Prostate gland (tissue), 2 donors: ENCODE results near the gene SPRR1A. TPM values are rescaled to one million over a fixed set of nuclear protein-coding genes. Genes with fewer than 3 reads are reported as not detected.

ENCODE experiments used
- DNase-seq: peaks from one replicate; pipeline ENCODE4 v3.0.0-alpha.2; 2019; ENCODE audit warnings: low spot score
- H3K27ac ChIP-seq, 2 donors: fragments of 200-600 bp; sonication (generic); 2 replicates each; pipeline ENCODE4 v1.5.1; 2017 to 2019
- H3K27me3 ChIP-seq: fragments of 200-600 bp; sonication (generic); replicated peaks from 2 replicates; pipeline ENCODE4 v1.5.1; 2019; ENCODE audit not compliant: insufficient read depth
- H3K36me3 ChIP-seq, 2 donors: fragments of 200-600 bp; sonication (generic); 1 replicate in 1 of 2; 2 replicates in 1 of 2; pipeline versions ENCODE4 v1.5.1 to v1.8.1; 2017 to 2019
- H3K4me1 ChIP-seq: fragments of 200-600 bp; sonication (generic); replicated peaks from 2 replicates; pipeline ENCODE4 v1.5.1; 2019
- H3K4me3 ChIP-seq, 2 donors: fragments of 200-600 bp; sonication (generic); 2 replicates each; pipeline ENCODE4 v1.5.1; 2017 to 2019
- H3K9me3 ChIP-seq: fragments of 200-600 bp; sonication (generic); 2 replicates; pipeline ENCODE4 v1.5.1; 2017
- POLR2A ChIP-seq: fragments of 450-650 bp; IDR thresholded peaks from one replicate; pipeline ENCODE4 v1.6.1; 2016; ENCODE audit warnings: antibody characterized with exemption, mild to moderate bottlenecking
- POLR2AphosphoS5 ChIP-seq: sonication (generic); formaldehyde crosslinking; IDR thresholded peaks from one replicate; pipeline ENCODE4 v1.6.1; 2017; ENCODE audit warnings: antibody characterized with exemption
- WGBS: methylation state at CpG from one replicate; pipeline ENCODE4 v1.1.5; 2018; 5-methylcytosine and 5-hydroxymethylcytosine counted together
- intact Hi-C: fragments of 100-400 bp; cut with DNase I; formaldehyde crosslinking; loops from one replicate; pipeline ENCODE4 v1.14.2; 2022
- total RNA-seq, 2 donors: library from RNA; depleted of rRNA; stranded (reverse); fragments of >200 nt; gene quantifications; one replicate each; pipeline ENCODE4 v1.1.0, GENCODE V29; 2016
- TF ChIP-seq, protein P1 (sequence below), 4 experiments: fragments of 200-600 bp in 2 of 4; fragments of 450-650 bp in 2 of 4; sonication (generic) in 2 of 4; IDR thresholded peaks; 1 replicate in 3 of 4; 2 replicates in 1 of 4; pipeline ENCODE4 v1.5.1; 2016 to 2019; ENCODE audit warnings: antibody characterized with exemption in 4 of 4, mild to moderate bottlenecking in 2 of 4, moderate library complexity in 2 of 4

The SPRR1A gene
- total RNA-seq, 2 donors from 2014 or later: not detected

DNA sequence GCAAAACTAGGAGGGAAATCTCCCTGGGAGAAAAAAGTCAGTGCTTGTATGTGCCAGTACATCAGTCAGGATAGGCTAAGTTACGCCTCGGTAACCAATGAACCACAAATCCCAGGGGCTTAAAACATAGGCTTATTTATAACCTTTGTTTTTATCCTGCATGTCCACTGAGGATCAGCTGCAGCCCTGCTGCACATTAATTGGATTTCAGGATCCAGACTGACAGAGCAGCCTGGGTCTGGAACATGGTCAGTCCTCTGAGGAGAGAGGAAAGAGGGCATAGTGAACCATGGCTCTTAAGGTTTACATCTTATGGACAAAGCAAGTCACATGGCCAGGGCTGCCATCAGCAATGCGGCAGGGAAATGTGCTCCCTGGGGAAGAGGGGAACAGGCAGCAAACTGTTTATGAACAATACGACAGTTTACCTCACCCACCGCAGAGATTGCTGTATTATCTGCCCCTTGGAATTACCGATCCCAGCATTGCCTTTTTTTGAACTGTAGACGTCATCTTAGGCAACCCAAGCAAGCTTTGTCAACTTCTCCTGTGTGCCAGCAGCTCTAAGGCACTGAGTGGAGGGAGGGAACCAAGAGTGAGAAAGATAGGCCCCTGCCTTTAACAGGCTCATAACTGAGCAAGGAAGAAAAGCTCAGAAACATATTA lies 22.5 kb upstream of the SPRR1A start:
- TF ChIP-seq POLR2AphosphoS5 (no peak), POLR2A (no peak)
- TF ChIP-seq, protein P1, sequence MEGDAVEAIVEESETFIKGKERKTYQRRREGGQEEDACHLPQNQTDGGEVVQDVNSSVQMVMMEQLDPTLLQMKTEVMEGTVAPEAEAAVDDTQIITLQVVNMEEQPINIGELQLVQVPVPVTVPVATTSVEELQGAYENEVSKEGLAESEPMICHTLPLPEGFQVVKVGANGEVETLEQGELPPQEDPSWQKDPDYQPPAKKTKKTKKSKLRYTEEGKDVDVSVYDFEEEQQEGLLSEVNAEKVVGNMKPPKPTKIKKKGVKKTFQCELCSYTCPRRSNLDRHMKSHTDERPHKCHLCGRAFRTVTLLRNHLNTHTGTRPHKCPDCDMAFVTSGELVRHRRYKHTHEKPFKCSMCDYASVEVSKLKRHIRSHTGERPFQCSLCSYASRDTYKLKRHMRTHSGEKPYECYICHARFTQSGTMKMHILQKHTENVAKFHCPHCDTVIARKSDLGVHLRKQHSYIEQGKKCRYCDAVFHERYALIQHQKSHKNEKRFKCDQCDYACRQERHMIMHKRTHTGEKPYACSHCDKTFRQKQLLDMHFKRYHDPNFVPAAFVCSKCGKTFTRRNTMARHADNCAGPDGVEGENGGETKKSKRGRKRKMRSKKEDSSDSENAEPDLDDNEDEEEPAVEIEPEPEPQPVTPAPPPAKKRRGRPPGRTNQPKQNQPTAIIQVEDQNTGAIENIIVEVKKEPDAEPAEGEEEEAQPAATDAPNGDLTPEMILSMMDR (IDR thresholded peaks at IDR 0.05): no peak
- WGBS: 81% methylated on average over 7 of the region's 7 CpGs
- DNase-seq: no peak

DNA sequence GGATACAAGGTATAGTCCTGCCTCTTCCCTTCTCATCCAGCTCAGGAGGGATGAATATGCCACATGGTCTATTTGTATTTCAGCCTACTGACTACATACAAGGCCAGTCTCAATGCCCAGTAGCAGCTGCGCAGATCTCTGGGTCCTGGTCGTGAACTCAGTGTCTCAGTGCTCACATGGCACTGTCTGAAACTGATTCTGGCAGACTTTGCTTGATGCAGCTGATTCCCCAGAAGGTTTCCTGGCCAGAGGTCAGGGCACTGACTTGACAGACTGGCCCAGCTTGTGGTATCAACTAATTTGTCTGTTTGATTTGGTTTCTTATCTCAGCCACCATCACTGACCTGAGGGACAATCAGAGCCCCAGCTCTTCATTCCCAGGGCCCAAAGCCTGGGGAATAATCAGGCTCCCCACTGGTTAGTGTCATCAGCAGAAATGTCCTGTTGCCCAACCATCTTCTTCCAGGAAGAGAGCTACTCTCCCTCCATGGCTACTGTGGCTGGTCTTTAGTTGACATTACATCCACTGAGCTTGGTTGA lies 20.9 kb upstream of the SPRR1A start:
- 84% methylated on average over 2 of the region's 2 CpGs for WGBS
- intact Hi-C loops: no loop called here
- TF ChIP-seq POLR2A (no peak), POLR2AphosphoS5 (no peak)
- TF ChIP-seq, protein P1 (IDR thresholded peaks at IDR 0.05): no peak
- DNase-seq: no peak
- Histone ChIP-seq H3K4me3 (no peak overlapping the region), H3K9me3 (no peaks in the 10 kb centered on the region), H3K27ac (no peak overlapping the region), H3K36me3 (no peaks in the 10 kb centered on the region), H3K4me1 (no peaks in the 10 kb centered on the region), H3K27me3 (no peaks in the 10 kb centered on the region)

More for the DNA sequence above, 22.5 kb upstream of the SPRR1A start:
- Histone ChIP-seq H3K36me3 (no peaks in the 10 kb centered on the region), H3K27me3 (no peaks in the 10 kb centered on the region), H3K4me3 (no peak overlapping the region), H3K27ac (no peak overlapping the region), H3K9me3 (no peaks in the 10 kb centered on the region), H3K4me1 (no peaks in the 10 kb centered on the region)
- intact Hi-C loops: no loop called here

DNA sequence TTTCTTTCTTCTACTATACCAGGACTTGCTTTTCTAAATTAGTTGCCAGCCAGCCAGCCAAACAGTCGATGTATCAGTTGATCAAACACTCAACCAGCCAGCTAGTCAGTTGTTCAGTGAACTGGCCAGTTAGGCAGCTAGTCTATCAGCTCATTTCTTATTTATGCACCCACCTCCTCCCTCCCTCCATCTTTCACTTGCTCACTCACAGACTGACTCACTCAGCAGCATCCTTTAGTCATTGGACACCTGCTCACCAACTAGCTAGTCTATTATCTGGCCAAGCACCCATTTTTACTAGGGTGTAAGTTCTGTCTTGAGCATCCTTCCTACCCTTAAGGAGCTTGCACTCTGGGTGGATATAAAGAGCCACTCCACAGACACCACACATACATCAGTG lies 19.3 kb upstream of the SPRR1A start:
- Histone ChIP-seq H3K27me3 (no peaks in the 10 kb centered on the region), H3K4me1 (no peaks in the 10 kb centered on the region), H3K36me3 (no peaks in the 10 kb centered on the region), H3K27ac (no peak overlapping the region), H3K4me3 (no peak overlapping the region), H3K9me3 (no peaks in the 10 kb centered on the region)
- WGBS: 82% methylated on average over 1 of the region's 1 CpG
- no peak for TF ChIP-seq POLR2A
- no peak for TF ChIP-seq POLR2AphosphoS5
- TF ChIP-seq, protein P1 (IDR thresholded peaks at IDR 0.05): no peak
- no peak for DNase-seq
- intact Hi-C loops: no loop called here

DNA sequence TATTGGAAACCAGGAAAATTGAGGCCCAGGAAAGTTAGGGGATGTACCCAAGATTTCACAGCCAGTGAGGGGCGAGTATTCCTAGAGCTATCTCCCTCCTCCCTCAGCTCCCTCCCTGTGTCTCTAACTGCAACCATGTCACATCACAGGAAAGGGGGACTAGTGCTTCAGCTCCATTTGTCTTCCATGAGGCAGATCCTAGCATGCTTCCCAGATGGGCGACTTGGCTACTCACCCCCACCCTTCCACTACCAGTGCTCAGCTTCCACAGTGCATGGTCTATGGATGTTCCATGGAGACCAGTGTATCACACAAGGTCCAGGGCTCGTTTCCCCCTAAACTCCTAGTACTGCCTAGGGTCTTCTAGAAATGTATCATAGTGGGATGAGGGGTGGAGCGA lies 18.0 kb upstream of the SPRR1A start:
- WGBS: 80% methylated on average over 4 of the region's 4 CpGs
- H3K4me1 ChIP-seq: no peaks in the 10 kb centered on the region
- peaks cover 2% of the 10 kb centered on the region for H3K27me3 ChIP-seq
- no peak overlapping the region for H3K4me3 ChIP-seq
- H3K9me3 ChIP-seq: no peaks in the 10 kb centered on the region
- no peak overlapping the region for H3K27ac ChIP-seq
- TF ChIP-seq POLR2AphosphoS5 (no peak), POLR2A (no peak)
- TF ChIP-seq, protein P1 (IDR thresholded peaks at IDR 0.05): no peak
- intact Hi-C loops: no loop called here
- no peak for DNase-seq
- no peaks in the 10 kb centered on the region for H3K36me3 ChIP-seq

DNA sequence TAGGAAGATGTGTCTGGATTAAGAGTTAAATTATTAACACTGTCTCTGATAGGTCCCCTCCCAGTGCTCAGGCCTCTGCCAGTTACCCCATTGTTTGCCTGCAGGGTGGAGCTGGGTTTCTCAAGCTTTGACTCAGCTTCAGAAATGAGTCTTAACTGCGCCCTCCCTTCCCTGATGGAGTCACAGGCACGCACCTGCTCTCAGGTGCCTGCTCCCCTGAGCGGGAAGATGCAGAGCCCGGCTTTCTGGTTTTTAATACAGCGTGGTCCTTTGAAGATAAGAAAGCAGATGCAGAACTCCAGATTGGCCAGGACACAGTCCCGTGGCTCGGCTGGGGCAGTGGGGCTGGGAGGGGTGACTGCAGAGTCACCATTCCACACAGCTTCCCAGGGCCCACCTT lies 16.7 kb upstream of the SPRR1A start:
- H3K9me3 ChIP-seq: no peaks in the 10 kb centered on the region
- no peaks in the 10 kb centered on the region for H3K36me3 ChIP-seq
- peaks cover 2% of the 10 kb centered on the region for H3K27me3 ChIP-seq
- no peak overlapping the region for H3K4me3 ChIP-seq
- intact Hi-C loops: no loop called here
- no peaks in the 10 kb centered on the region for H3K4me1 ChIP-seq
- DNase-seq: no peak
- 42% methylated on average over 7 of the region's 7 CpGs for WGBS
- no peak for TF ChIP-seq POLR2AphosphoS5
- TF ChIP-seq, protein P1 (IDR thresholded peaks at IDR 0.05): no peak
- no peak for TF ChIP-seq POLR2A
- no peak overlapping the region for H3K27ac ChIP-seq
